Cerebellar cortex (tissue), 1 donor: ENCODE measurements around the gene KCNAB2.

Source experiments
- DNase-seq: peaks from one replicate; pipeline ENCODE4 v3.0.0-alpha.2; 2015; ENCODE audit warnings: low spot score

The KCNAB2 gene

GRCh38 chr1:6030547-6031261 lies 15.0 kb upstream of the KCNAB2 start:
- DNase-seq = no peak

GRCh38 chr1:6033124-6033523 lies 12.6 kb upstream of the KCNAB2 start:
- no peak for DNase-seq

GRCh38 chr1:6033986-6034749 lies 11.5 kb upstream of the KCNAB2 start:
- DNase-seq = peak; percentile 86

GRCh38 chr1:6034750-6035096 lies 11.0 kb upstream of the KCNAB2 start:
- no peak for DNase-seq

- DNase-seq = no peak
Observed at GRCh38 chr1:6035303-6035702, 10.4 kb upstream of the KCNAB2 start.

GRCh38 chr1:6035719-6036118 lies 10.0 kb upstream of the KCNAB2 start:
- no peak for DNase-seq

- no peak for DNase-seq
Observed at GRCh38 chr1:6037338-6037762, 8.3 kb upstream of the KCNAB2 start.

GRCh38 chr1:6038603-6039002 lies 7.1 kb upstream of the KCNAB2 start:
- no peak for DNase-seq

GRCh38 chr1:6039031-6039430 lies 6.7 kb upstream of the KCNAB2 start:
- no peak for DNase-seq

- no peak for DNase-seq
Observed at GRCh38 chr1:6040444-6040843, 5.2 kb upstream of the KCNAB2 start.

- no peak for DNase-seq
Observed at GRCh38 chr1:6040861-6041415, 4.8 kb upstream of the KCNAB2 start.

GRCh38 chr1:6041432-6042062 lies 4.1 kb upstream of the KCNAB2 start:
- DNase-seq = peak; percentile 17

- DNase-seq = no peak
Observed at GRCh38 chr1:6043561-6043960, 2.1 kb upstream of the KCNAB2 start.

GRCh38 chr1:6044481-6045109 lies 1.1 kb upstream of the KCNAB2 start:
- DNase-seq = no peak

- DNase-seq = no peak
Observed at GRCh38 chr1:6045110-6045502, 582 bp upstream of the KCNAB2 start.

GRCh38 chr1:6046279-6046678 lies 591 bp downstream of the KCNAB2 start:
- DNase-seq = no peak

GRCh38 chr1:6048179-6048867 lies 2.6 kb downstream of the KCNAB2 start:
- DNase-seq = no peak

- DNase-seq = no peak
Observed at GRCh38 chr1:6049419-6049818, 3.7 kb downstream of the KCNAB2 start.

- DNase-seq = no peak
Observed at GRCh38 chr1:6051423-6051822, 5.7 kb downstream of the KCNAB2 start.

- peak; percentile 78 for DNase-seq
Observed at GRCh38 chr1:6052543-6053205, 7.0 kb downstream of the KCNAB2 start.

GRCh38 chr1:6053206-6053546 lies 7.5 kb downstream of the KCNAB2 start:
- DNase-seq = no peak
